AG04450 (cell line): Measurements from ENCODE around the gene OR2L3. TPM values are rescaled to one million over a fixed set of nuclear protein-coding genes. Genes with fewer than 3 reads are reported as not detected.

Experiments used
- CTCF ChIA-PET: fragments of 300-600, 350-600 bp; formaldehyde crosslinking; extraction: SDS; loops from one replicate; lab custom pipeline; 2022; ENCODE audit warnings: antibody characterized with exemption, inconsistent platforms; lab: Charles Lee
- POLR2A ChIA-PET: fragments of 350-600 bp; formaldehyde crosslinking; extraction: SDS; loops from one replicate; lab custom pipeline; 2021; ENCODE audit warnings: antibody characterized with exemption, inconsistent platforms; lab: Yijun Ruan, JAX
- DNase-seq: peaks from one replicate; pipeline ENCODE4 v3.0.0-alpha.2; 2011; ENCODE audit warnings: low read depth, low spot score
- H3K27ac ChIP-seq: one replicate; pipeline ENCODE4 v1.5.1; 2012; ENCODE audit warnings: low read depth, low read length, control low read depth
- H3K27me3 ChIP-seq: one replicate; pipeline ENCODE4 v1.6.0; 2012; ENCODE audit warnings: low read length; ENCODE audit not compliant: control insufficient read depth, insufficient read depth
- H3K4me3 ChIP-seq: 2 replicates; pipeline ENCODE4 v1.5.1; 2011; ENCODE audit warnings: mild to moderate bottlenecking, low read depth, low read length, control low read depth
- H3K9me3 ChIP-seq: 2 replicates; pipeline ENCODE4 v1.5.1; 2012; ENCODE audit warnings: low read length; ENCODE audit not compliant: control insufficient read depth, insufficient read depth
- polyA plus RNA-seq: library from polyadenylated mRNA; depleted of rRNA; stranded (reverse); fragments of >200 nt; gene quantifications from 2 replicates; pipeline ENCODE4 v1.2.3, GENCODE V29; 2011
- TF ChIP-seq, protein P1 (sequence below): IDR thresholded peaks from 2 replicates; pipeline ENCODE4 v1.5.1; 2011; ENCODE audit warnings: low read depth, low read length, control low read depth, inconsistent platforms

The OR2L3 gene
- polyA plus RNA-seq, 1 experiment, result not detected

DNA sequence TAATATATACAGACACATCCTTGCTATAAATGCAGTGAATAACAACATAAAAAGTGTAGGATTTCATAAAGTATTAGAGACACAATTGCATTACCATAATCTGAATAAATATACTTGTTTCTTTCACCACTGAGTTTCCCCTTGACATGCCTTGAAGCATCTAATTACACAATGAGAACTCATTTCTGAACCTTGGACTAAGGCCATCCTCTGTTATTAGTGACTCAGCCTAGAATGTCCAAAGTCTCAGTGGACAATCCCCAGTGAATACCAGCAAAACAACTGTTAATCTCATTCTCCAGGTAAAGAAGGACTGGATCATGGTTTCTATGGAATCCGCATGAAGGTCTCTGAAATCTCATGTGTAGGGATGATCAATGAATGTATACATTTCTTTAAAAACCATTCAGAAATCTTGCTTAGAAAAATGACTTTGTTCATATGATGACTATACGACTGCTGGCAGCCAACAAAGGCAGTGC is 33.4 kb upstream of the OR2L3 start, which contains the start of gene OR2L5:
Gene OR2L5, plus strand, starts transcription at position 432 of the 482 bp plus-strand sequence. CDS start 8,288 bp downstream, outside the sequence.
- TF ChIP-seq, protein P1, sequence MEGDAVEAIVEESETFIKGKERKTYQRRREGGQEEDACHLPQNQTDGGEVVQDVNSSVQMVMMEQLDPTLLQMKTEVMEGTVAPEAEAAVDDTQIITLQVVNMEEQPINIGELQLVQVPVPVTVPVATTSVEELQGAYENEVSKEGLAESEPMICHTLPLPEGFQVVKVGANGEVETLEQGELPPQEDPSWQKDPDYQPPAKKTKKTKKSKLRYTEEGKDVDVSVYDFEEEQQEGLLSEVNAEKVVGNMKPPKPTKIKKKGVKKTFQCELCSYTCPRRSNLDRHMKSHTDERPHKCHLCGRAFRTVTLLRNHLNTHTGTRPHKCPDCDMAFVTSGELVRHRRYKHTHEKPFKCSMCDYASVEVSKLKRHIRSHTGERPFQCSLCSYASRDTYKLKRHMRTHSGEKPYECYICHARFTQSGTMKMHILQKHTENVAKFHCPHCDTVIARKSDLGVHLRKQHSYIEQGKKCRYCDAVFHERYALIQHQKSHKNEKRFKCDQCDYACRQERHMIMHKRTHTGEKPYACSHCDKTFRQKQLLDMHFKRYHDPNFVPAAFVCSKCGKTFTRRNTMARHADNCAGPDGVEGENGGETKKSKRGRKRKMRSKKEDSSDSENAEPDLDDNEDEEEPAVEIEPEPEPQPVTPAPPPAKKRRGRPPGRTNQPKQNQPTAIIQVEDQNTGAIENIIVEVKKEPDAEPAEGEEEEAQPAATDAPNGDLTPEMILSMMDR, result no peak
- no peak within 1 kb of the TSS for H3K27ac ChIP-seq
- ChIA-PET POLR2A (no interaction called here), CTCF (no interaction called here)
- no peak within 1 kb of the TSS for H3K4me3 ChIP-seq
- H3K9me3 ChIP-seq, result peaks cover 5% of the 10 kb centered on the region; the same call in 1 of the 2 replicates
- no peaks in the 10 kb centered on the region for H3K27me3 ChIP-seq
- no peak for DNase-seq

DNA sequence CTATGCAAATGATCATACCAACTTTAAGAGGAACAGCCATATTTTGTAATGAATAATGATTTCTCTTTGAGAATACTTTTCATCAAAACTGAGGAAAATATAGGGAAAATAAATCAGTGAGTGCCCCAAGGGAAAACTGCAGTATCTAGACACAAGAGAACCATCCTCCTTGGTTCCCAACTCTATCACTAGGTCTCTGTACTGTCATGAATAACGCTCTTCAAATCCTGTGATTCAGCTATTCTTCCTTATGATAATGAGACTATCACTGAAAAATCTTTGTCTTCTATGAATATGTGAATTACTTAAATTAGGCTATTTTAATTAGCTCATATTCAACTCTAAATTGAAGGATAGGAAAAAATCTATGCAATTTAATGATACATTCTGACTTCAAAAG is 30.8 kb upstream of the OR2L3 start:
- POLR2A ChIA-PET, result no interaction called here
- no peak for DNase-seq
- Histone ChIP-seq H3K27me3 (no peaks in the 10 kb centered on the region), H3K9me3 (peaks cover 5% of the 10 kb centered on the region; the same call in 1 of the 2 replicates), H3K4me3 (no peak overlapping the region), H3K27ac (no peak overlapping the region)
- TF ChIP-seq, protein P1, result no peak
- CTCF ChIA-PET, result no interaction called here

DNA sequence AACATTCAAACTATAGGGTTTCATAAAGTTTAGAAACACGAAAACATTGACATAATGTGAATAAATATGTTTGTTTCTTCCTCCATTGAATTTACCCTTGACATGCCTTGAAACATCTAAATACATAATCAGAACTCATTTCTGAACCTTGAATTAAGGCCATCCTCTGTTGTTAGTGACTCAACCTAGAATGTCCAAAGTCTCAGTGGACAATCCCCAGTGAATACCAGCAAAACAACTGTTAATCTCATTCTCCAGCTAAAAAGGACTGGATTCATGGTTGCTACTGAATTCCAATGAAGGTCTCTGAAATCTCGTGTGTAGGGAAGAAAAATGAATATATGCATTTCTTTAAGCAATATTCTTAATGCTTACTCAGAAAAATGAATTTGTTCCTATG is 16.9 kb upstream of the OR2L3 start, which contains the start of gene OR2L2:
Gene OR2L2, plus strand, starts transcription at position 301 of the 400 bp plus-strand sequence. CDS start 8,198 bp downstream, outside the sequence.
- Histone ChIP-seq H3K9me3 (peaks cover 13% of the 10 kb centered on the region), H3K4me3 (no peak within 1 kb of the TSS), H3K27me3 (no peaks in the 10 kb centered on the region), H3K27ac (no peak within 1 kb of the TSS)
- TF ChIP-seq, protein P1, result no peak
- ChIA-PET POLR2A (no interaction called here), CTCF (no interaction called here)
- DNase-seq, result no peak

DNA sequence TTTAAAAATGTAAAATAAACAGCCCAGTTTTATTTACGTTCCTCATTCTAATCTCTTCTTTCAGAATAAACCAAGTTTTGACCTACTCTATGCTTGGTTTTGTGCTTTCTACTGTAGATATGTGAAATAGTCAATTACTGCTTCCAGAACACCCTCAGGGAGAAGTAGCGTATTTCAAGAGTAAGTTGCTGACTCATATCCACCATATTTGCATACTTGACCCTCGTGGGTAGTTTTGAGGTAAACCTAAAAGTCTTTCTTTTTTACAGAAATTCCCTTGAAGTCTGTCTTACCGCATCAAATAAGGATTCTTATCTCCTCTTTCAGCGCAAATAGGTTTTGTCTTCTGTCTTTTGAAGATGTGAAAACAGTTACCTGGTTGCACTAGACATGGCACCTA is 1.4 kb upstream of the OR2L3 start:
- POLR2A ChIA-PET, result no interaction called here
- DNase-seq, result no peak
- H3K4me3 ChIP-seq, result no peak overlapping the region
- no peak overlapping the region for H3K27ac ChIP-seq
- no peaks in the 10 kb centered on the region for H3K27me3 ChIP-seq
- TF ChIP-seq, protein P1, result no peak
- peaks cover 2% of the 10 kb centered on the region for H3K9me3 ChIP-seq
- CTCF ChIA-PET, result no interaction called here

DNA sequence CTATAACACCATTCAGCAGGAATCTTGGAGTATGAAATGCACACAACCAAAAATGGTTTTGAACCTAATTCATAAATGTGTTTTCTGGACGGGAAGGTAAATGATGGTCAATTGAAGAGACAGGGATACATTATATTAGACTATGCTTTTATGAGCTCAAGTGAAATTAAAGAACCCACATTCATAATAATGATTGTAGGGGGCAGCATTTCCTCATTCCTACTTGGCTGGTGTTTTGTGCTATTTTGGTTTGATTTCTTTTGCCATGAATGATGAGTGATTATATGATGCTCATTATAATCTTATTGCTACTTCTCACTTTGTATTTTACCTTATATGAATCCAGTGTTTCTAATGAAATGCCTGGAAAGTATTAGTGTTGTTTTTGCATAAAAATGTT is 372 bp downstream of the OR2L3 start:
- DNase-seq, result no peak
- ChIA-PET POLR2A (no interaction called here), CTCF (no interaction called here)
- H3K27ac ChIP-seq, result no peak overlapping the region
- peaks cover 2% of the 10 kb centered on the region for H3K9me3 ChIP-seq
- no peaks in the 10 kb centered on the region for H3K27me3 ChIP-seq
- H3K4me3 ChIP-seq, result no peak overlapping the region
- TF ChIP-seq, protein P1, result no peak
